GM15510 (cell line): ENCODE data around the gene ST6GALNAC3.

Experiments used
- POLR2A ChIP-seq: IDR thresholded peaks from 3 replicates; pipeline ENCODE4 v1.6.1; 2011; ENCODE audit warnings: borderline replicate concordance; ENCODE audit not compliant: insufficient read length; ENCODE audit errors: extremely low read depth

Gene ST6GALNAC3

DNA sequence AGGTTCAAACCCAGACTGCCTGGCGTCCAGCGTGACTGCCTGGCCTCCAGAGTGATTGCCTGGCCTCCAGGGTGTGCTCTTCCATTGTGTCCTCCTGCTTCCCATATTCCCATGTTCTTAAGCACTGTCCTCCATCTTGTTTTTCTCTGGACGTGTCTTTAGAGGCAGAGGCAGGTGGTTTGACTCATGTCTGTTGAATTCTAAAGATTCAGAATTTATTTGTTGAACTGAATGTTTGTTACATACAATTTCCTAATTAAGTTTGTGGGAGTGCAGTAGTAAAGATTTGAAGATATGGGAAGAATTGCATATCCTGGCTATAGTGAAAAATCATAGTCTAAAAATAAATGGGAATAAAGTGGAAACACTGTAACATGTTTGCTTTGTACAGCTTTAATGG lies 18.3 kb downstream of the ST6GALNAC3 start:
- TF ChIP-seq POLR2A: no peak

DNA sequence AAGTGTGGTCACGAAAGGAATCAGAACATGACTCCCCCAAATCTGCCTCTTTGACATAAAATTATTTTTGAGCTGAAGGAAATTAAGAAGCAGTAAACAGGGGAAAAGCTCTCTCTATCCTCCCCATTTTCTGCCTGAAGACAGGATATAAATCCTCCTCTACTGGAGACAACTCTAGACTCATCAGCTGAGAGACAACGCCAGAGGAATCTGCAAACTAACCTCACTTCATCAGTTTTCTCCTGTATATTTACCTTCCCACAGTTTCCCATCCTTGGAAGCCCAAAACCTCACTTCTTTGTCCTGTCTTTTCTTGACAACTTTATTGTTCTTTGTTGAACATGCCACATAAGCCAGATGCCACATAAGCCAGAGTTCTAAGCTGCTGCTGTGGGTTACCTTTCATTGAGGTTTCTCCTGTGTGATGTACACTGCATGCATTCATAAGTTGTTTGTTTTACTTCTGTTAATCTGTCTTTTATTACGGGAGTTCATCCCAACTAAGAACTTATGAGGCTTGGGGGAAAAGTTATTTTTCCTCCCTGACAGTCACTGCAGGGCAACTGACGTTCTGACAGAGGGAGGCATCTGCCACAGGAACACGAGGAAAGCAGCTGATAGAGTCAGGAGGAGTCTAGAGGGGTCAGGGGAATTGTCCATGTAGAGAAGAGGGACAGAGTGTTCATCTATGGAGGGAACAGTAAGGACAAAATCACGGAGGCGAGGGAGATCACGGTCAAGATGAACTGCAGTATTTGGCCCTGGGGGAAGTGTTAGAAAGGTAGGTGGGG lies 19.2 kb downstream of the ST6GALNAC3 start:
- TF ChIP-seq POLR2A: no peak

- no peak for TF ChIP-seq POLR2A
Measured at GRCh38 chr1:76095802-76096201, 21.3 kb downstream of the ST6GALNAC3 start.

DNA sequence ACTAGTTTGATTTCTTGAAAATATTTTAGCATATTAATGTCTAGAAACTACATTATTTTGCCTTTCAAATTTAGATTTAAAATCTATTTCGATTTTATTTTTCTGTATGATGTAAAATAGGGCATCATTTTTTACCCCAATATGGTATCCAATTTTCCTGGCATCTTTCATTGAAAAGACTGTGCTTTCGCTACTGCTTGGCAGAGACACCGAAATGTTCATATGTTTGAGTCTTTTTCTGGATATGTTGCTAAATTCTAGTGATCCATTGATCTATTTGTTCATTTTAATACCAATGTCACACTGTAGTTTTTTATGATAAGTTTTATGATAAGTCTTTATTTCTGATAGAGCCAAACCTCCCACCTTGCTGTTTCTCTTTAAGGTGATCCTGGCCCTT lies 24.3 kb downstream of the ST6GALNAC3 start:
- no peak for TF ChIP-seq POLR2A

- no peak for TF ChIP-seq POLR2A
Measured at GRCh38 chr1:76101548-76101947, 27.0 kb downstream of the ST6GALNAC3 start.

DNA sequence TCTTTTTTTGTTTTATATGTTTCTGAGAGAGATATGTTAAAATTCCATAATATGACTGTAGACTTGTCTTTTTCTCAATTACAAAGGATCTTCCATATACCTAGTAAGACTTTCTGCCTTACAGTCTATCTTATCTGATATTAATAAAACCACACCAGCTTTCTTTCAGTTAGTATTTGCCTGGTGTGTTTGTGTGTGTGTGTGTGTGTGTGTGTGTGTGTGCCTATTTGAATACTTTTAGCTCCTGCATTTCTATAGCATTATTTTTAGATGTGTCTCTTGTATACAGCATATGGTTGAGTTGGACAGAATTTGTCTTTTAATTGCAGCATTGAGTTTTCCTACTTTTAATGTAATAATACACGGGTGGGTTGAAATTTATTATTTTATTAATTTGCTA lies 27.5 kb downstream of the ST6GALNAC3 start:
- TF ChIP-seq POLR2A: no peak

DNA sequence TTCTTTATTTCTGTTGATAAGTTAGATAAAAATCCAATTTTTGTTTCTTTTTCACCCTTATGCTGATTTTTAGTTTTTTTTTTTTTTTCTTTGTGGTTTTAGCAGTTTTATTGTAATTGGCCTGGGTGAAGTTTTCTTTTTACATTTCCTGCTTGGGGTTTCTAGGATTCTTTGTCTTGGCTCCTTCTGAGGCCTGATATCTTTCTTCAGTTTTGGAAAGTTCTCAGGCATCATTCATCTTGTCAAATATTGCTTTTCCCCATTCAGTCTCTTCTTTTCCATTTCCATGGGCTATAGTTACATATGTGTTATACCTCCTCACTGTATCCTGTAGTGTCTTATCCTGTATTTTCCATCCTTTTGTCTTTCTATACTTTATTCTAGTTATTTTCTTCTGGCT lies 28.5 kb downstream of the ST6GALNAC3 start:
- no peak for TF ChIP-seq POLR2A

DNA sequence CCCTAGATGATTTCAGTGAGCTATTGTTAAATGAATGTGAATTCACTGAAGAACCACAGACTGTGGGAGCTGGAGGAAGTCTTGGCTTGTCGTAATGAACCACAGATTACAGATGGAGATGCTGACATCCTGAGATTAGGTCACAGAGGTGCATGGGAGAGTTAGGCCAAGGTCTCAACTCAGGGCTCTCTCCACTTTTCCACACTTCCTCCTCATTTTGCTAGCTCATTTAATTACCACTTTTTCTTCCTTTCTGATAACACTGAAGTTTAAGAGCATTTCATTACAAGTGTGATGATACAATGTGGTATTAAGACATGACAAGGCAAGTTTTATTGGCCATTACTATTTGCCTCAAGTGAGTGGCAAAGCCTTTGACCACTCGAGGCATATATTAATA lies 30.8 kb downstream of the ST6GALNAC3 start:
- TF ChIP-seq POLR2A: no peak

DNA sequence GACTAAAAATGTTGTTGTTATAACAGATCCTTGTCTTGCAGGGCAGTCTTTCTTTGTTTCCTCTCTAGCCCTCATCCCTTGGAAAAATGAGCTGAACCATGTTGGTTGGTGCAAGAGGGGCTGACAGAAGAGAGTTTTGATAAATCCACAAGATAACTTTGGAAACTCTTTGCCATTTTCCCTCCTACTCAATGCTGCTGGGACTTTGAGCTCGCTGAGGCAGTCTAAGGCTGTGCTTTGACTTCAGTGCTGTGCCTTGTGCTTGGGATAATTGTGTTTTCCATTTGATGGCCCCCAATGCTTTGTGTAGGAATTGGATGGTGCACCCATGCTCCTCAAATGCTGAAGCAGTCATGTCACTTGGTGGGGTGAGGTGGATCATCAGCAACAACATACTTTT lies 31.7 kb downstream of the ST6GALNAC3 start:
- TF ChIP-seq POLR2A: no peak

DNA sequence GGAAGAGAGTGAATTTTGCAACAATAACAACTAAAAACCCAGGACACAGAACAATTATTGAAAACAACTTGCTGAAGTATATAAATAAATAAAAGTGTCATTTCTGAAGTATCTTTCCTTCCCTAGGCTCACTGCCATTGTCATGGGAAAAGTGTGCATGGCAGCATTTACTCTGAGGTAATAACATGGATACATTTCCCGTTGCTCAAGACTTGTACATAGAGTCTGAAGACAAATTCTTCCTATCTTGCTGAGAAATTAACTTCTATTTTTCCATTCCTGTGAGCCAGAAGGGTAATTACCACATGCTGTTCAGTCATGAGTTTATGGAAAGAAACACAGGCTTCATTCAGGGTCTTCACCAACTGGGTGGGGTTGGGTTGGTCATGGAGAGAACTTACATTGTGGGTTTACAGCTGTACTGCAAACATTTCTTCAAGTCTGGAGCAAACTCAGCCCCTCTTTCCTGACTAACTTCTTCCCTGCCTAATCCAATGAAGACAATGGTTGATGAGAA lies 32.2 kb downstream of the ST6GALNAC3 start:
- TF ChIP-seq POLR2A: no peak

DNA sequence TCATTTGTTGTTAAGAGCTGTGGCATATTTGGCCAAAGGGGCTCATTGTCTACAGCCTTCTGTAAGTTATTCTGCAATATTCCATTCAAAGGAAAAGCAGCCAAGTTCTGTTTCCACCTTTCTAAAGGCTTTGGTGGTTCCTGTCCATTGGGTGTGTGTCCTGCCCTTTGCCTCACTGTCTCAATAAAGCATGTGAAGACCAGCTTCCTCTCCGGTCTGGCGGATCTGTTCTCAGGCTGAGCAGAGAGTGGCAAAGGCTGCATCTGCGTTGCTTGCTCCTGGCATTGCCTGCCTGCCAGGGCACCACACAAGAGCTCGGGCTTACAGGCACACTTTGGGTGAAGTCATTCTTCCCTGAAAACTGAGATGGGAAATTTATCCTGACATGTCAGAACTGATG lies 34.9 kb downstream of the ST6GALNAC3 start:
- no peak for TF ChIP-seq POLR2A

- no peak for TF ChIP-seq POLR2A
Measured at GRCh38 chr1:76109901-76110560, 35.5 kb downstream of the ST6GALNAC3 start.

DNA sequence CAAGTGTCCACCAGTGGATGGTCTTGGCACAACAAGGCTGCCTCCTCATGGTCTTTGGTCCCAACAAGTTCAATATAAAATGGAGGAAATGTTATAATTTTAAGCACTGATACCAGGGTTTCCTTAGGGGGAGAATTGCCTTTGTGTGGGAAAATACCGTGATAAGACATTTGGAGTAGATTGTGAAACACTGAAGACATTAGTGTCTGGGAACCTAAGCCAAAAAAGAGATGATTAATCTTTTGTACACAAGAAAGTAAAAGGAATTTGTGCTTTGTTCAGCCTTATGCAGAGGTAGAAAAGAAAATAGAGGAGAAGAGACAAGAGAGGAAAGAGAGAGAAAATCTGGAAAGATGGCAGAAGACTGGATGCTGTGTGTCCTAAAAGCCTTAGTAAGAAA lies 36.1 kb downstream of the ST6GALNAC3 start:
- no peak for TF ChIP-seq POLR2A

GRCh38 chr1:76113446-76113845 lies 38.9 kb downstream of the ST6GALNAC3 start:
- TF ChIP-seq POLR2A: no peak

GRCh38 chr1:76115171-76115570 lies 40.6 kb downstream of the ST6GALNAC3 start:
- TF ChIP-seq POLR2A: no peak

DNA sequence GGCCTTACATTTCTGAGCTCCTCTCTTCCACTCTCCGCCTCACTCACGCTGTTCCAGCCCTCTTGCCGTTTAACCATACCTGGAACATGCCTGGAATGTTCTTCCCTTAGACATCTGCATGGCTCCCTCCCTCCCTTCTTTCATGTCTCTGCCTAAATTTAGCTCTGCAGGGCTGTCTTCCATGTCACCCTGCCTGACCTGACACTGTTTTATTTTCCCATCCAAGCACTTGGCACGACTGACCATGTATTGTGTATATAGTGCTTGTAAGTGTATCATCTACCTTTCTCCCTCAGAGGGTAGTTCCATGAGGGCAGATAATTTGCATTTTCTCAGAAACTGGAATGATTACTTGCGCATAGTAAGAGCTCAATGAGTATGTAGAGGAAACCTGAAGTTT lies 47.3 kb downstream of the ST6GALNAC3 start:
- TF ChIP-seq POLR2A: no peak
